ENCODE data around the gene KIRREL3. TPM values are rescaled to one million over a fixed set of nuclear protein-coding genes. Genes with fewer than 3 reads are reported as not detected.
A peak's percentile ranks its signal among the peaks of the same experiment; 100 is the strongest.

Gene KIRREL3
- total and polyA plus RNA-seq, 5 donors, result 0.74 to 1.2 (median 1.0) TPM

- Histone ChIP-seq H3K27ac (ENCODE audit: low read length) (no peak overlapping the region), H3K4me3 (ENCODE audit: low read length) (no peak overlapping the region), H3K27me3 (ENCODE audit: control insufficient read depth, insufficient read depth) (no peaks in the 10 kb centered on the region), H3K4me1 (ENCODE audit: control insufficient read depth, insufficient read depth, low read length) (no peaks in the 10 kb centered on the region), H3K9me3 (ENCODE audit: control insufficient read depth, low read length) (no peaks in the 10 kb centered on the region)
- ATAC-seq (no peak), DNase-seq (no peak)
- 68% methylated on average over 2 of the region's 2 CpGs for WGBS
- intact Hi-C loops (cut with DNase I), result no loop called here
Measured at GRCh38 chr11:126739499-126740145, 260.9 kb downstream of the KIRREL3 start.

DNA sequence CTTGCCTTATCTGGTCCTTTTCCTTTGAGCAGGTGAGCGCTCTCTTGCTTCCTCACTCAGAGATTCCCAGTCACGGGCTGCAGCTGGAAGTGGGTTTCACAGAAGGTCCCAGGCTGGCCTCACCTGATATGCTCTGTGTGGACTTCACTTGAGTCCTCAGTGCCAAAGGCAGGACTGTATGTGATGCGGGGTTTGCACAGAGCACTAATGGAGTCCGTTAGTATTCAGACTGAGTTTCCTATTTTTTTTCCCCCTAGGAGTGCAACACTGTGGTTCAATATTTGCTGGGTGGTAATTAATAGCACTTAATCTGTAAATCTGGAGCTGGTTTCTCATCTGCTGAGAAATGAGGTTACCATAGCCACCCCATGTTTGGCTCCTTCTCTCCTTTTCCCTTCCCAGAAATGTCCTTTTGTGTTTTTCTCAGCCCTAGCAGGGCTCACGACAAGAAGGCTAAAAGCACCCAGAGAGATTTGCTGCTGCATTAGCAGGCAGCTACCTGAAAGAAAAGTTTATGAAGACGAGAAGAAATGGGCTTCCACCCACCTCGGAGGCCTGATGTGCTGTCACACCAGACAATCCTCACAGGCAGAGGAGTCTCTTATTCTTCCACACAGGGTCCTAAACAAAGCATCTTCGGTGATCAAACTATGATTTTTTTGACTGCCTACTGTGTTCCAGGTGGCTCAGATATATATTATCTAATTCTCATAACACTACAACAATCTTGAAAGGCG, 262.1 kb downstream of the KIRREL3 start:
- Histone ChIP-seq H3K27me3 (ENCODE audit: control insufficient read depth, insufficient read depth) (no peaks in the 10 kb centered on the region), H3K4me1 (ENCODE audit: control insufficient read depth, insufficient read depth, low read length) (no peaks in the 10 kb centered on the region), H3K4me3 (ENCODE audit: low read length) (no peak overlapping the region), H3K9me3 (ENCODE audit: control insufficient read depth, low read length) (no peaks in the 10 kb centered on the region), H3K27ac (ENCODE audit: low read length) (no peak overlapping the region)
- DNase-seq (no peak), ATAC-seq (no peak)
- intact Hi-C loops (cut with DNase I), result no loop called here
- WGBS, result 70% methylated on average over 9 of the region's 9 CpGs

DNA sequence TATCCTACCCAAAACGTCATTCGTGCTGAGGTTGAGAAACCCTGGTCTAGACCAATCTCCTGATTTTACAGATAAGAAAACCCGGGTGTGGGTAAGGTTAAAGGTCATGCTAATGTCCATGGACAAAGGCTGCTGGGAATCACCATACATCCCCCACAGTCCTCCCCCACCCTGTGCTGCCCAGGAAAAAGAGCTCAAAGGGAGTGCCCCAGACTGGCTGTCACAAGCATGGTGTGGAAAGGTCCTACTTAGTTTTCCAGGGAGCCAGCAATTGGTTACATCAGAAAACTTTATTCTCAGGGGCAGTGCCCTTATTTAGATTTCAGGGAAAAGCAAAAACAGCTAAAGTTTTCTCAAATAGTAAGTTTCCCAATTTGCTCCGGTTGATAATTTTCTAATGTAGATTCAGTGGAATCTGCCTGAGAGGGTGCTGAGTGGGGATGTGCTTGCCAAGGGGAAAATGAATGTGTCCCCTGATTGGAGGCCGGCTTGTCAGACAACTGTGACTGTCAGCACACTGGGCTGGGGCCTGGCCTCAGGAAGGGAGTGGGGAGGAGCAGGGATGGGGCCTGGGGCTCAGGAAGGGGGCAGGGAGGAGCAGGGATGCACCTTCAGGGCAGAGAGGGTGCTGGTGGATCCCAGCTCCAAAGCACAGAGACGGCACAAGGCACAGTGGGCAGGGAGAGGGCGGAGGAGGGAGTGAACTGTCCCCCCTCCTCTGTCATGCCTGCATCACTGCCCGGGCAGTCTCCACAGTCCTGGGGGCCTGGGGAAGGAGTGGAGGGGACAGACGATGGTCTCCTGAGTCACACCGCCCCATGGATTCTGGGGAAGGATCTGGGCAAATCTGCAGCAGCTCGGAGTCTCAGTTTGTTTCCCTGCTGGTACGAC, 263.6 kb downstream of the KIRREL3 start:
- DNase-seq, result peak in 2 of 3 donors; percentile 58 to 68
- intact Hi-C loops (cut with DNase I), result no loop called here
- ATAC-seq, result peak; percentile 75 to 85
- Histone ChIP-seq H3K27ac (ENCODE audit: low read length) (no peak overlapping the region), H3K4me1 (ENCODE audit: control insufficient read depth, insufficient read depth, low read length) (no peaks in the 10 kb centered on the region), H3K9me3 (ENCODE audit: control insufficient read depth, low read length) (no peaks in the 10 kb centered on the region), H3K27me3 (ENCODE audit: control insufficient read depth, insufficient read depth) (no peaks in the 10 kb centered on the region), H3K4me3 (ENCODE audit: low read length) (no peak overlapping the region)
- 44% methylated on average over 12 of the region's 12 CpGs for WGBS

GRCh38 chr11:126734752-126735151, 265.8 kb downstream of the KIRREL3 start:
- ATAC-seq (no peak), DNase-seq (no peak)
- no peak overlapping the region for H3K4me3 ChIP-seq (ENCODE audit: low read length)
- H3K27ac ChIP-seq (ENCODE audit: low read length), result no peak overlapping the region
- intact Hi-C loops (cut with DNase I), result no loop called here
- no peaks in the 10 kb centered on the region for H3K27me3 ChIP-seq (ENCODE audit: control insufficient read depth, insufficient read depth)
- H3K9me3 ChIP-seq (ENCODE audit: control insufficient read depth, low read length), result no peaks in the 10 kb centered on the region
- WGBS, result 63% methylated on average over 7 of the region's 7 CpGs
- H3K4me1 ChIP-seq (ENCODE audit: control insufficient read depth, insufficient read depth, low read length), result no peaks in the 10 kb centered on the region

GRCh38 chr11:126733685-126734084, 266.9 kb downstream of the KIRREL3 start:
- H3K27me3 ChIP-seq (ENCODE audit: control insufficient read depth, insufficient read depth), result no peaks in the 10 kb centered on the region
- no peak for DNase-seq
- no peaks in the 10 kb centered on the region for H3K9me3 ChIP-seq (ENCODE audit: control insufficient read depth, low read length)
- H3K27ac ChIP-seq (ENCODE audit: low read length), result no peak overlapping the region
- no peak overlapping the region for H3K4me3 ChIP-seq (ENCODE audit: low read length)
- no peak for ATAC-seq
- intact Hi-C loops (cut with DNase I), result no loop called here
- H3K4me1 ChIP-seq (ENCODE audit: control insufficient read depth, insufficient read depth, low read length), result no peaks in the 10 kb centered on the region
- WGBS, result 63% methylated on average over 2 of the region's 2 CpGs

DNA sequence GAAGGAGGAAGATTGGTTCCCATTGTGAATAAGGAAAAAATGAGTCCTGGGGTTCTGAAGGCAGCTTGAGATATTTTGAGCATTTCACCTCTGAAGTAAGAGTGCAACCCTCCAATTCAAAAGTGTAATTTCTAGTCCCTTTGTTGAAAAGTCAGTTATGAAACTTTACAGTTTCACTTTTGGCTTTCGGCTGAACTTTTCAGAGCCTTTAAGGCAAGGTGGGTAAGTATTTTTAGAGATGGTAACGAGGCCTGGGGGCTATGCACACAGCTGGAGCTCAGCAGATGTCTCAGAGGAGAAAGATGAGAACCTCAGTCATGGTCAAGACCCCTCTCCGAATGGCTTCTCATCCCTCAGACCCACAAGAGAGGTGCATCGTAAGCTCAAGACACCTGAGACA, 267.6 kb downstream of the KIRREL3 start:
- Histone ChIP-seq H3K27me3 (ENCODE audit: control insufficient read depth, insufficient read depth) (no peaks in the 10 kb centered on the region), H3K9me3 (ENCODE audit: control insufficient read depth, low read length) (no peaks in the 10 kb centered on the region), H3K4me1 (ENCODE audit: control insufficient read depth, insufficient read depth, low read length) (no peaks in the 10 kb centered on the region), H3K27ac (ENCODE audit: low read length) (no peak overlapping the region), H3K4me3 (ENCODE audit: low read length) (no peak overlapping the region)
- 63% methylated on average over 4 of the region's 4 CpGs for WGBS
- ATAC-seq (no peak), DNase-seq (no peak)
- intact Hi-C loops (cut with DNase I), result no loop called here

DNA sequence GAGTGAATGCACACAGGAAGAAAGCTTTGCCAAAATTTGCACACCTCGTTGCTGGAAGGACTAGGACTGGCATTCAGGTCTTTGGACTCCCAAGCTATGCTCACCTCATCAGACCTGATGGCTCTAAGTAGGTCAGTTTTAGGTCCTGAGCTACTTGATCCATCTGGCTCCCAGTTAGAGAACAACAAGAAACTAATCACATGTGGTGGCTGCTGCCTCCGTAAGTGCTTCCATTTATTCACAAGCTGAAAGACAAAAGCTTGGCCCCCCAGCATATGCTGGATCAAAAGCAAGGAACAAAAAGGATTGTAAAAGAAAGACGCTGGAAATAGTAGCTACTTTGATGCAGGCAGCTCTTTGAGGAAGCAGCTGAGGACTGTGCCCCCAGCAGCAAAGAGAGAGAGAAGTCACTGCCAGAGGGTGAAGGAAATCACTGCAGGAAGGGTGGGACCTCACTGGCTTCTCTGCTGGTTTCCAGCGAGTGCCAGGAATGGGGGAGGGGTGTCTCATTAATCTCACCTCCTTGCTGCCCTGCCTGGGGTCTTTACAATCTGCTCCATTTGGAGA, 268.9 kb downstream of the KIRREL3 start:
- intact Hi-C loops (cut with DNase I), result no loop called here
- whole genome bisulfite sequencing, result 39% methylated on average over 4 of the region's 4 CpGs

DNA sequence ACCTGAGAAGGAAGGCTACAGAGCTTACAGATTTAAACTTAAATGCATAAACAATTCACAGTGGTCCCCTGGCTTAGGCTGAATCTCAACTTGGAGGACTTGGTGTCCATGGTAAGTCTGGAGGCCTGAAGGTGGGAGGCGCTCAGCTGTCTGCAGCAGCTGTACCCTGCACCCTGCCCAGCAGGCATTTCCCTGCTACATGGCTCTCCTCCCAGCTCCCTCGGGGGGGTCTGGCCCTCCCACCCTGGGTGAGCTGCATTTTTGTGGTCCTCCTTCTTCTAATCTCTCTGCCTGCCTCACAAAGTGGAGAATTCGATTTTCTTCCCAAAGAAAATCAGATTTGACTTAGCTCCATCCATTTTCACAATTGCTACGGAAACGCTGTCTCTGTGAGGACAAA, 273.2 kb downstream of the KIRREL3 start:
- 73% methylated on average over 5 of the region's 5 CpGs for WGBS
- Histone ChIP-seq H3K27ac (ENCODE audit: low read length) (no peak overlapping the region), H3K27me3 (ENCODE audit: control insufficient read depth, insufficient read depth) (no peaks in the 10 kb centered on the region), H3K4me1 (ENCODE audit: control insufficient read depth, insufficient read depth, low read length) (no peaks in the 10 kb centered on the region), H3K9me3 (ENCODE audit: control insufficient read depth, low read length) (no peaks in the 10 kb centered on the region), H3K4me3 (ENCODE audit: low read length) (no peak overlapping the region)
- ATAC-seq (no peak), DNase-seq (no peak)
- intact Hi-C loops (cut with DNase I), result no loop called here

More for the DNA sequence above, 268.9 kb downstream of the KIRREL3 start:
- Histone ChIP-seq H3K9me3 (ENCODE audit: control insufficient read depth, low read length) (no peaks in the 10 kb centered on the region), H3K4me3 (ENCODE audit: low read length) (no peak overlapping the region), H3K27me3 (ENCODE audit: control insufficient read depth, insufficient read depth) (no peaks in the 10 kb centered on the region), H3K27ac (ENCODE audit: low read length) (no peak overlapping the region), H3K4me1 (ENCODE audit: control insufficient read depth, insufficient read depth, low read length) (no peaks in the 10 kb centered on the region)
- DNase-seq (no peak), ATAC-seq (peak in 1 of 2 donors; percentile 25)

GRCh38 chr11:126725521-126725920, 275.0 kb downstream of the KIRREL3 start:
- DNase-seq (no peak), ATAC-seq (no peak)
- Histone ChIP-seq H3K9me3 (ENCODE audit: control insufficient read depth, low read length) (no peaks in the 10 kb centered on the region), H3K27me3 (ENCODE audit: control insufficient read depth, insufficient read depth) (no peaks in the 10 kb centered on the region), H3K4me1 (ENCODE audit: control insufficient read depth, insufficient read depth, low read length) (peaks cover 6% of the 10 kb centered on the region), H3K27ac (ENCODE audit: low read length) (no peak overlapping the region), H3K4me3 (ENCODE audit: low read length) (no peak overlapping the region)
- 87% methylated on average over 7 of the region's 7 CpGs for WGBS
- intact Hi-C loops (cut with DNase I), result no loop called here

DNA sequence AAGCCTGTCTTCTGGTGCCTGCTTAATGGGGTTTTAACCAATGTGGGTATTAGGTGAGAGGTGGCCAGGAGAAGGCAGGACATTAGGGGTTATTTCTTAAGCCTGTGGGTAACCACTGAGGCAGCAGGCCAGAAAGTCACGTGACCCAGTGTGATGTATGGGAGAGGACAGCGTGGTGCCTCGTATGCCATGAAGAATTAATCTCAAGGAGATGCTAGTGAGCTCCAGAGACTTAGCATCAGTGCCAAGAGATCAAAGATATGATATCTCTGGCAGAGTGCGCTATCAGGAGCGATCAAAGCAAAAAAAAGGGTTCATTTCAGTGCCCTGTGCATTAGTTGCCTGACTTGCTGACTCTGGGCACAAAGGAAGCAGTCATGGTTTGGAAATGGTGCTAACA, 275.5 kb downstream of the KIRREL3 start:
- no peak for DNase-seq
- Histone ChIP-seq H3K4me3 (ENCODE audit: low read length) (no peak overlapping the region), H3K4me1 (ENCODE audit: control insufficient read depth, insufficient read depth, low read length) (peaks cover 6% of the 10 kb centered on the region), H3K27me3 (ENCODE audit: control insufficient read depth, insufficient read depth) (no peaks in the 10 kb centered on the region), H3K9me3 (ENCODE audit: control insufficient read depth, low read length) (no peaks in the 10 kb centered on the region), H3K27ac (ENCODE audit: low read length) (no peak overlapping the region)
- intact Hi-C loops (cut with DNase I), result no loop called here
- ATAC-seq, result no peak
- 79% methylated on average over 5 of the region's 5 CpGs for WGBS

GRCh38 chr11:126723665-126724045, 276.9 kb downstream of the KIRREL3 start:
- DNase-seq, result no peak
- no peak for ATAC-seq
- H3K27me3 ChIP-seq (ENCODE audit: control insufficient read depth, insufficient read depth), result no peaks in the 10 kb centered on the region
- WGBS, result 56% methylated on average over 1 of the region's 1 CpG
- H3K4me3 ChIP-seq (ENCODE audit: low read length), result no peak overlapping the region
- intact Hi-C loops (cut with DNase I), result no loop called here
- H3K4me1 ChIP-seq (ENCODE audit: control insufficient read depth, insufficient read depth, low read length), result peaks cover 6% of the 10 kb centered on the region
- no peaks in the 10 kb centered on the region for H3K9me3 ChIP-seq (ENCODE audit: control insufficient read depth, low read length)
- no peak overlapping the region for H3K27ac ChIP-seq (ENCODE audit: low read length)

Data from right cardiac atrium (tissue), 5 donors.